ENCODE measurements around the gene PAPPA.

DNA sequence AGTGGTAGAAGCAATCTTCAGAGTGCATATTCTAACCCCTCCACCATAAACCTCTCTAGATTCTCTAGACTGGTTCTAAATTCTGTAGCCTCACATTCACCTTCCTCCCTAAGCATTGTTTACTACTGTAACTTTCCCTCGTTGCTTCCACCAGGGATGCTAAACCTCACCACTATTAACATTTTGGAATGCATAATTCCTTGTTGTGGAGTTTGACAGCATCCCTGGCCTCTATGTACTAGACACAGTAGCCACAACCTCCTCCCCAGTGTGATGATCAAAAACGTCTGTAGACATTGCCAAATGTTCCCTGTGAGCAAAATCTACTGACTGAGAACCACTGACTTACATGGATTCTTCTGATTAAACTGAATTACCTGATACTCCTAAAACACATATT is 18.6 kb downstream of the PAPPA start:
- TF ChIP-seq CREM (CRISPR knock-in tag; IDR thresholded peaks at IDR 0.05) (no peak), CBFB (CRISPR knock-in tag; IDR thresholded peaks at IDR 0.05; ENCODE audit: low read depth) (no peak), NFYB (CRISPR knock-in tag; conservative IDR thresholded peaks at IDR 0.05; ENCODE audit: low read depth) (no peak), FOXJ3 (CRISPR knock-in tag; IDR thresholded peaks at IDR 0.05; ENCODE audit: borderline replicate concordance) (no peak), ZNF121 (CRISPR knock-in tag; IDR thresholded peaks at IDR 0.05) (no peak)
- TF ChIP-seq, protein P1, sequence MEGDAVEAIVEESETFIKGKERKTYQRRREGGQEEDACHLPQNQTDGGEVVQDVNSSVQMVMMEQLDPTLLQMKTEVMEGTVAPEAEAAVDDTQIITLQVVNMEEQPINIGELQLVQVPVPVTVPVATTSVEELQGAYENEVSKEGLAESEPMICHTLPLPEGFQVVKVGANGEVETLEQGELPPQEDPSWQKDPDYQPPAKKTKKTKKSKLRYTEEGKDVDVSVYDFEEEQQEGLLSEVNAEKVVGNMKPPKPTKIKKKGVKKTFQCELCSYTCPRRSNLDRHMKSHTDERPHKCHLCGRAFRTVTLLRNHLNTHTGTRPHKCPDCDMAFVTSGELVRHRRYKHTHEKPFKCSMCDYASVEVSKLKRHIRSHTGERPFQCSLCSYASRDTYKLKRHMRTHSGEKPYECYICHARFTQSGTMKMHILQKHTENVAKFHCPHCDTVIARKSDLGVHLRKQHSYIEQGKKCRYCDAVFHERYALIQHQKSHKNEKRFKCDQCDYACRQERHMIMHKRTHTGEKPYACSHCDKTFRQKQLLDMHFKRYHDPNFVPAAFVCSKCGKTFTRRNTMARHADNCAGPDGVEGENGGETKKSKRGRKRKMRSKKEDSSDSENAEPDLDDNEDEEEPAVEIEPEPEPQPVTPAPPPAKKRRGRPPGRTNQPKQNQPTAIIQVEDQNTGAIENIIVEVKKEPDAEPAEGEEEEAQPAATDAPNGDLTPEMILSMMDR (IDR thresholded peaks at IDR 0.05) = no peak
- TF ChIP-seq, protein P2, sequence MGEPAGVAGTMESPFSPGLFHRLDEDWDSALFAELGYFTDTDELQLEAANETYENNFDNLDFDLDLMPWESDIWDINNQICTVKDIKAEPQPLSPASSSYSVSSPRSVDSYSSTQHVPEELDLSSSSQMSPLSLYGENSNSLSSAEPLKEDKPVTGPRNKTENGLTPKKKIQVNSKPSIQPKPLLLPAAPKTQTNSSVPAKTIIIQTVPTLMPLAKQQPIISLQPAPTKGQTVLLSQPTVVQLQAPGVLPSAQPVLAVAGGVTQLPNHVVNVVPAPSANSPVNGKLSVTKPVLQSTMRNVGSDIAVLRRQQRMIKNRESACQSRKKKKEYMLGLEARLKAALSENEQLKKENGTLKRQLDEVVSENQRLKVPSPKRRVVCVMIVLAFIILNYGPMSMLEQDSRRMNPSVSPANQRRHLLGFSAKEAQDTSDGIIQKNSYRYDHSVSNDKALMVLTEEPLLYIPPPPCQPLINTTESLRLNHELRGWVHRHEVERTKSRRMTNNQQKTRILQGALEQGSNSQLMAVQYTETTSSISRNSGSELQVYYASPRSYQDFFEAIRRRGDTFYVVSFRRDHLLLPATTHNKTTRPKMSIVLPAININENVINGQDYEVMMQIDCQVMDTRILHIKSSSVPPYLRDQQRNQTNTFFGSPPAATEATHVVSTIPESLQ (CRISPR knock-in tag; IDR thresholded peaks at IDR 0.05) = no peak
- TF ChIP-seq, protein P3, sequence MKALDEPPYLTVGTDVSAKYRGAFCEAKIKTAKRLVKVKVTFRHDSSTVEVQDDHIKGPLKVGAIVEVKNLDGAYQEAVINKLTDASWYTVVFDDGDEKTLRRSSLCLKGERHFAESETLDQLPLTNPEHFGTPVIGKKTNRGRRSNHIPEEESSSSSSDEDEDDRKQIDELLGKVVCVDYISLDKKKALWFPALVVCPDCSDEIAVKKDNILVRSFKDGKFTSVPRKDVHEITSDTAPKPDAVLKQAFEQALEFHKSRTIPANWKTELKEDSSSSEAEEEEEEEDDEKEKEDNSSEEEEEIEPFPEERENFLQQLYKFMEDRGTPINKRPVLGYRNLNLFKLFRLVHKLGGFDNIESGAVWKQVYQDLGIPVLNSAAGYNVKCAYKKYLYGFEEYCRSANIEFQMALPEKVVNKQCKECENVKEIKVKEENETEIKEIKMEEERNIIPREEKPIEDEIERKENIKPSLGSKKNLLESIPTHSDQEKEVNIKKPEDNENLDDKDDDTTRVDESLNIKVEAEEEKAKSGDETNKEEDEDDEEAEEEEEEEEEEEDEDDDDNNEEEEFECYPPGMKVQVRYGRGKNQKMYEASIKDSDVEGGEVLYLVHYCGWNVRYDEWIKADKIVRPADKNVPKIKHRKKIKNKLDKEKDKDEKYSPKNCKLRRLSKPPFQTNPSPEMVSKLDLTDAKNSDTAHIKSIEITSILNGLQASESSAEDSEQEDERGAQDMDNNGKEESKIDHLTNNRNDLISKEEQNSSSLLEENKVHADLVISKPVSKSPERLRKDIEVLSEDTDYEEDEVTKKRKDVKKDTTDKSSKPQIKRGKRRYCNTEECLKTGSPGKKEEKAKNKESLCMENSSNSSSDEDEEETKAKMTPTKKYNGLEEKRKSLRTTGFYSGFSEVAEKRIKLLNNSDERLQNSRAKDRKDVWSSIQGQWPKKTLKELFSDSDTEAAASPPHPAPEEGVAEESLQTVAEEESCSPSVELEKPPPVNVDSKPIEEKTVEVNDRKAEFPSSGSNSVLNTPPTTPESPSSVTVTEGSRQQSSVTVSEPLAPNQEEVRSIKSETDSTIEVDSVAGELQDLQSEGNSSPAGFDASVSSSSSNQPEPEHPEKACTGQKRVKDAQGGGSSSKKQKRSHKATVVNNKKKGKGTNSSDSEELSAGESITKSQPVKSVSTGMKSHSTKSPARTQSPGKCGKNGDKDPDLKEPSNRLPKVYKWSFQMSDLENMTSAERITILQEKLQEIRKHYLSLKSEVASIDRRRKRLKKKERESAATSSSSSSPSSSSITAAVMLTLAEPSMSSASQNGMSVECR (CRISPR knock-in tag; IDR thresholded peaks at IDR 0.05; ENCODE audit: borderline replicate concordance) = no peak
- TF ChIP-seq, protein P4, sequence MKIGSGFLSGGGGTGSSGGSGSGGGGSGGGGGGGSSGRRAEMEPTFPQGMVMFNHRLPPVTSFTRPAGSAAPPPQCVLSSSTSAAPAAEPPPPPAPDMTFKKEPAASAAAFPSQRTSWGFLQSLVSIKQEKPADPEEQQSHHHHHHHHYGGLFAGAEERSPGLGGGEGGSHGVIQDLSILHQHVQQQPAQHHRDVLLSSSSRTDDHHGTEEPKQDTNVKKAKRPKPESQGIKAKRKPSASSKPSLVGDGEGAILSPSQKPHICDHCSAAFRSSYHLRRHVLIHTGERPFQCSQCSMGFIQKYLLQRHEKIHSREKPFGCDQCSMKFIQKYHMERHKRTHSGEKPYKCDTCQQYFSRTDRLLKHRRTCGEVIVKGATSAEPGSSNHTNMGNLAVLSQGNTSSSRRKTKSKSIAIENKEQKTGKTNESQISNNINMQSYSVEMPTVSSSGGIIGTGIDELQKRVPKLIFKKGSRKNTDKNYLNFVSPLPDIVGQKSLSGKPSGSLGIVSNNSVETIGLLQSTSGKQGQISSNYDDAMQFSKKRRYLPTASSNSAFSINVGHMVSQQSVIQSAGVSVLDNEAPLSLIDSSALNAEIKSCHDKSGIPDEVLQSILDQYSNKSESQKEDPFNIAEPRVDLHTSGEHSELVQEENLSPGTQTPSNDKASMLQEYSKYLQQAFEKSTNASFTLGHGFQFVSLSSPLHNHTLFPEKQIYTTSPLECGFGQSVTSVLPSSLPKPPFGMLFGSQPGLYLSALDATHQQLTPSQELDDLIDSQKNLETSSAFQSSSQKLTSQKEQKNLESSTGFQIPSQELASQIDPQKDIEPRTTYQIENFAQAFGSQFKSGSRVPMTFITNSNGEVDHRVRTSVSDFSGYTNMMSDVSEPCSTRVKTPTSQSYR (CRISPR knock-in tag; IDR thresholded peaks at IDR 0.05) = no peak
- TF ChIP-seq, protein P5, sequence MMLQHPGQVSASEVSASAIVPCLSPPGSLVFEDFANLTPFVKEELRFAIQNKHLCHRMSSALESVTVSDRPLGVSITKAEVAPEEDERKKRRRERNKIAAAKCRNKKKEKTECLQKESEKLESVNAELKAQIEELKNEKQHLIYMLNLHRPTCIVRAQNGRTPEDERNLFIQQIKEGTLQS (CRISPR knock-in tag; conservative IDR thresholded peaks at IDR 0.05) = no peak
- TF ChIP-seq, protein P6, sequence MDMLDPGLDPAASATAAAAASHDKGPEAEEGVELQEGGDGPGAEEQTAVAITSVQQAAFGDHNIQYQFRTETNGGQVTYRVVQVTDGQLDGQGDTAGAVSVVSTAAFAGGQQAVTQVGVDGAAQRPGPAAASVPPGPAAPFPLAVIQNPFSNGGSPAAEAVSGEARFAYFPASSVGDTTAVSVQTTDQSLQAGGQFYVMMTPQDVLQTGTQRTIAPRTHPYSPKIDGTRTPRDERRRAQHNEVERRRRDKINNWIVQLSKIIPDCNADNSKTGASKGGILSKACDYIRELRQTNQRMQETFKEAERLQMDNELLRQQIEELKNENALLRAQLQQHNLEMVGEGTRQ (CRISPR knock-in tag; IDR thresholded peaks at IDR 0.05) = no peak
- TF ChIP-seq, protein P7, sequence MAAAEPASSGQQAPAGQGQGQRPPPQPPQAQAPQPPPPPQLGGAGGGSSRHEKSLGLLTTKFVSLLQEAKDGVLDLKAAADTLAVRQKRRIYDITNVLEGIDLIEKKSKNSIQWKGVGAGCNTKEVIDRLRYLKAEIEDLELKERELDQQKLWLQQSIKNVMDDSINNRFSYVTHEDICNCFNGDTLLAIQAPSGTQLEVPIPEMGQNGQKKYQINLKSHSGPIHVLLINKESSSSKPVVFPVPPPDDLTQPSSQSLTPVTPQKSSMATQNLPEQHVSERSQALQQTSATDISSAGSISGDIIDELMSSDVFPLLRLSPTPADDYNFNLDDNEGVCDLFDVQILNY (CRISPR knock-in tag; IDR thresholded peaks at IDR 0.05) = no peak
- TF ChIP-seq, protein P8, sequence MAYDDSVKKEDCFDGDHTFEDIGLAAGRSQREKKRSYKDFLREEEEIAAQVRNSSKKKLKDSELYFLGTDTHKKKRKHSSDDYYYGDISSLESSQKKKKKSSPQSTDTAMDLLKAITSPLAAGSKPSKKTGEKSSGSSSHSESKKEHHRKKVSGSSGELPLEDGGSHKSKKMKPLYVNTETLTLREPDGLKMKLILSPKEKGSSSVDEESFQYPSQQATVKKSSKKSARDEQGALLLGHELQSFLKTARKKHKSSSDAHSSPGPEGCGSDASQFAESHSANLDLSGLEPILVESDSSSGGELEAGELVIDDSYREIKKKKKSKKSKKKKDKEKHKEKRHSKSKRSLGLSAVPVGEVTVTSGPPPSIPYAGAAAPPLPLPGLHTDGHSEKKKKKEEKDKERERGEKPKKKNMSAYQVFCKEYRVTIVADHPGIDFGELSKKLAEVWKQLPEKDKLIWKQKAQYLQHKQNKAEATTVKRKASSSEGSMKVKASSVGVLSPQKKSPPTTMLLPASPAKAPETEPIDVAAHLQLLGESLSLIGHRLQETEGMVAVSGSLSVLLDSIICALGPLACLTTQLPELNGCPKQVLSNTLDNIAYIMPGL (CRISPR knock-in tag; IDR thresholded peaks at IDR 0.05) = no peak

All from WTC11 (cell line).